WI38 (cell line): ENCODE measurements around the gene UHRF1.

Experiments used
- H3K4me3 ChIP-seq: 2 replicates; pipeline ENCODE4 v1.5.1; 2011; ENCODE audit warnings: low read depth, mild to moderate bottlenecking, control low read depth, low read length
- CTCF ChIP-seq: IDR thresholded peaks from 2 replicates; pipeline ENCODE4 v1.5.1; 2012; ENCODE audit warnings: low read depth, mild to moderate bottlenecking, control low read depth, low read length

UHRF1 gene

GRCh38 chr19:4977299-4978174 lies 68.2 kb downstream of the UHRF1 start:
- no peak for TF ChIP-seq CTCF
- H3K4me3 ChIP-seq = no peak overlapping the region

DNA sequence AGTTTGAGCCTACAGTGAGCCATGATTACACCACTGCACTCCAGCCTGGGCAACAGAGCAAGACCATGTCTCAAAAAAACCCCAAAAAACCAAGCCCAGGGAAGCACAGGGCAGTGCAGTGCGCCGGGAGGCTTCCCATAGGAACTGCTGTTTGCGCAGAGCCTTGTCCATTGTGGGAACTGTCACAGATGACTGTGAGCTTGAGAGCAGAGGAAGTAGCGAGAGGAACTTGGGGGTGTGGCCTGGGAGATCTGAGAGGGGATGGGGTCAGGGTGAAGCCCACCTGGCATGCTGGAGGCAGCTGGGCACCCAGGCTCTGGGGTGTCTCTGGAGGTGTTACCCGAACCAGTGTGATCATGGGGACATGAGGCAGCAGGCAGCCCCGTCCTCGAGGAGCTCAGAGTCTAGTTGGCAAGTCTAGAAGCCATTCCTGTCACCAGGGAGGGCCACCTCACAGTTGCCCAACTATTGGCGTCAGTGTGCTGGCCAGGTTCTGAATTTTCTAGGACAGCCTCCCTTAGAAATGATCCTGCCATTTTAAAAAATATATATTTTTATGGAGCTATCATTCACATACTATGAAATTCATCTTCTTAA lies 70.0 kb downstream of the UHRF1 start:
- no peak for TF ChIP-seq CTCF

DNA sequence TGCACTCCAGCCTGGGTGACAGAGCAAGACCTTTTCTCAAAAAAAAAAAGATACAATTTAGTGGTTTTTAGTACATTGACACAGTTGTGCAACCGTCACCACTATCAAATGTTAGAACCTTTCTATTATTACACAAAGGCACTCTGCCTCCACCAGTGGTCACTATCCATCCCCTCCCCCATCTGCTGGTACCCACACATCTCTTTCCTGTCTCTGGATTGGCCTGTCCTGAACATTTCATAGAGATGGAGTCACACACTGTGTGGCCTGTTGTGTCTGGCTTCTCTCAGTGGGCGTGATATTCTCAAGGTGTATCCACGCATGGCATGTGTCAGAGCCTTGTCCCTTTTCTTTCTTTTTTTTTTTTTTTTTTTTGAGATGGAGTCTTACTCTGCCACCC lies 70.8 kb downstream of the UHRF1 start:
- no peak for TF ChIP-seq CTCF

More for the DNA sequence above, 70.0 kb downstream of the UHRF1 start:
- H3K4me3 ChIP-seq = no peak overlapping the region

GRCh38 chr19:4980838-4981680 lies 71.8 kb downstream of the UHRF1 start:
- no peak overlapping the region for H3K4me3 ChIP-seq
- no peak for TF ChIP-seq CTCF

More for the DNA sequence above, 70.8 kb downstream of the UHRF1 start:
- H3K4me3 ChIP-seq = no peak overlapping the region

DNA sequence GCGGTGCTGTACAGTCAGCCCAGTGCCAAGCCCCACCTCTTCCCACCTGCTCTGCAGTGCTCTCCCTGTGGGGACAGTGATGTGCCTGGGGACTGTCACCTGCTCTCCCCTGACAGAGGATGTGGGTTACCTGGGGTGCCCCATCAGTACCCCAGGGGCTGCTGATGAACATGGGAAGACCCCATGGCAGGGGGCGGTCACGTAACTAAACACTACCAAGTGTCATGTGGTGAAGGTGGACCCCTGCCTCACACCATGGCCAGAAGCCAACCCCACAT lies 72.3 kb downstream of the UHRF1 start:
- TF ChIP-seq CTCF = no peak
- no peak overlapping the region for H3K4me3 ChIP-seq

DNA sequence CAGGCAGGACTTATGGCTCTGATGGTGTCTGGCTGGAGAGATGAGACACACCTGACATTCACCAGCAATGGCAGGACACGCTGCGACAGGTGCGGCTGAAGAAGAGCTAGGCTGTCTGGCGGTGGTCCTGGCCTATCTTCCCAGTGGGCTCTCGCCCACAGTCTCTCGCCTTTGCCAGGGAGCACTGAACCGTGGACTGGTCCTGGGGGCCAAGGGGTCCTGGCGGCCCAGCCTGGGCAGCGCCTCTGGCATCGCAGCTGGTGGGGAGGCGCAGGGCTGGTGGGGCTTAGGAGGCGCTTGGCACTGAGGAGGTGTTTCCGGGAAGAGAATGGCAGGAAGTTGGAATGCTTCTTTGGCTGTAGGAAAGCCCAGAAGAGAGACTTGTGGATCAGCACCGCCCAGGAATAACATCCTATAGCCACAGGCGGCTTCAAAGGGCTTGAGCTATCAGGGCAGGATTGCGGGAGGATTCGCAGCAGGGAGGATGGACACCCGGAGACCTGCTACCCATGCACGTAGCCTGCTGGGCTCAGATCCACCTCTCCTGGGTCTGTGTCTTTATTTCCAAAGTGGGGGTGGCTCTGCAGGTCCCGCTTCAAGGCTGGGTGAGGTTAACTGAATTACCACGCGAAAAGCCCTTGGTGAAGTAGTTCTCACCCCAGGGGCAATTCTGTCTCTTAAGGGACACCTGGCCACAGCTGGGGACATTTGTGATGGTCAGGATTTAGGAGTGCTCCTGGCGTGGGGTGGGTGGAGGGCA lies 74.2 kb downstream of the UHRF1 start:
- H3K4me3 ChIP-seq = no peak overlapping the region
- no peak for TF ChIP-seq CTCF
